Loucy (cell line): ENCODE measurements around the gene ALG5.

Source experiments
- H2AFZ ChIP-seq: fragments of 200-600 bp; sonication (generic); 2 replicates; pipeline ENCODE4 v1.6.0; 2016; ENCODE audit warnings: antibody characterized with exemption, mild to moderate bottlenecking, low read length, moderate library complexity
- H3F3A ChIP-seq: fragments of 200-600 bp; 2 replicates; pipeline ENCODE4 v1.6.0; 2016; ENCODE audit warnings: antibody characterized with exemption, low read depth, mild to moderate bottlenecking
- H3K27me3 ChIP-seq: fragments of 200-600 bp; sonication (generic); 2 replicates; pipeline ENCODE4 v1.6.1; 2014; ENCODE audit warnings: low read length, mild to moderate bottlenecking; ENCODE audit not compliant: insufficient read depth, poor library complexity, severe bottlenecking
- H3K36me3 ChIP-seq: fragments of 200-600 bp; sonication (generic); 2 replicates; pipeline ENCODE4 v1.6.1; 2016; ENCODE audit warnings: low read length; ENCODE audit not compliant: insufficient read depth
- H3K4me1 ChIP-seq: fragments of 200-600 bp; sonication (generic); 2 replicates; pipeline ENCODE4 v1.5.1; 2014; ENCODE audit warnings: low read length, mild to moderate bottlenecking; ENCODE audit not compliant: insufficient read depth, poor library complexity, severe bottlenecking
- H3K4me2 ChIP-seq: fragments of 200-600 bp; sonication (generic); 2 replicates; pipeline ENCODE4 v1.6.0; 2014; ENCODE audit warnings: antibody characterized with exemption, low read length, low read depth, mild to moderate bottlenecking; ENCODE audit not compliant: poor library complexity, severe bottlenecking
- H3K4me3 ChIP-seq: fragments of 200-600 bp; sonication (generic); 2 replicates; pipeline ENCODE4 v1.5.1; 2014; ENCODE audit warnings: low read length, mild to moderate bottlenecking, mixed read lengths; ENCODE audit not compliant: poor library complexity, severe bottlenecking
- H3K79me2 ChIP-seq: fragments of 200-600 bp; sonication (generic); 2 replicates; pipeline ENCODE4 v1.6.1; 2014; ENCODE audit warnings: low read length; ENCODE audit not compliant: insufficient read depth
- H3K9ac ChIP-seq: fragments of 200-600 bp; sonication (generic); 2 replicates; pipeline ENCODE4 v1.6.0; 2014; ENCODE audit warnings: mild to moderate bottlenecking, low read depth, low read length, moderate library complexity; ENCODE audit not compliant: poor library complexity, severe bottlenecking
- H3K9me2 ChIP-seq: fragments of 200-600 bp; sonication (generic); replicated peaks from 2 replicates; pipeline ENCODE4 v1.6.1; 2016; ENCODE audit warnings: low read depth, low read length, mixed read lengths
- H3K9me3 ChIP-seq: fragments of 200-600 bp; sonication (generic); 2 replicates; pipeline ENCODE4 v1.6.1; 2014; ENCODE audit warnings: mild to moderate bottlenecking, antibody characterized with exemption, low read length, low read depth; ENCODE audit not compliant: insufficient read depth
- H4K20me1 ChIP-seq: fragments of 200-600 bp; sonication (generic); 2 replicates; pipeline ENCODE4 v1.6.0; 2014; ENCODE audit warnings: antibody characterized with exemption, low read length, mild to moderate bottlenecking; ENCODE audit not compliant: insufficient read depth, poor library complexity, severe bottlenecking
- EZH2phosphoT487 ChIP-seq: fragments of 200-600 bp; IDR thresholded peaks from 2 replicates; pipeline ENCODE4 v1.6.1; 2018; ENCODE audit warnings: antibody characterized with exemption, mild to moderate bottlenecking, moderate library complexity, borderline replicate concordance
- TF ChIP-seq, protein P1 (sequence below): fragments of 200-600 bp; sonication (generic); conservative IDR thresholded peaks from 2 replicates; pipeline ENCODE4 v1.5.1; 2014; ENCODE audit warnings: mild to moderate bottlenecking, antibody characterized with exemption, low read length

Gene ALG5

DNA sequence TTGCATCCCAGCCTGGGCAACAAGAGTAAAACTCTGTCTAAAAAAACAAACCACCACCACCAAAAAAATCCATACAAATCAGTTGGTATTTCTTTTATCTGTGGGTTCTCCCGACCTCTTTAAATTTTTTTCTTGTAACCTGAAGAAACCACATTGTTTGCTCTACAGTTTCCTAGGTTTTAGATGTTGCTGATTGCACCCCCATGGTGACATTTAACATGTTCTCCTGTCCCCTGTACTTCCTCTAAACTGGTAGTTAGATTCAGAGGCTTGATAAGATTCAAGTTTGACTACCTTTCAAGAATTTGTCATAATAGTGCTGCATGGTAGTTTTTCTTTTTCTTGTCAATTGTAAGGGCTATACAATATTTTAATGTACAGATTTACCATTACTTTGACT lies 24.0 kb downstream of the ALG5 start:
- Histone ChIP-seq H4K20me1 (no peaks in the 10 kb centered on the region), H3K9ac (no peak overlapping the region), H3F3A (no peaks in the 10 kb centered on the region), H3K9me2 (no peaks in the 10 kb centered on the region), H3K79me2 (no peaks in the 10 kb centered on the region), H2AFZ (no peak overlapping the region), H3K9me3 (peaks cover 2% of the 10 kb centered on the region; the same call in 1 of the 2 replicates), H3K36me3 (peaks cover 61% of the 10 kb centered on the region), H3K4me1 (no peaks in the 10 kb centered on the region), H3K4me2 (no peak overlapping the region), H3K4me3 (no peak overlapping the region), H3K27me3 (no peaks in the 10 kb centered on the region)
- no peak for TF ChIP-seq EZH2phosphoT487
- TF ChIP-seq, protein P1, sequence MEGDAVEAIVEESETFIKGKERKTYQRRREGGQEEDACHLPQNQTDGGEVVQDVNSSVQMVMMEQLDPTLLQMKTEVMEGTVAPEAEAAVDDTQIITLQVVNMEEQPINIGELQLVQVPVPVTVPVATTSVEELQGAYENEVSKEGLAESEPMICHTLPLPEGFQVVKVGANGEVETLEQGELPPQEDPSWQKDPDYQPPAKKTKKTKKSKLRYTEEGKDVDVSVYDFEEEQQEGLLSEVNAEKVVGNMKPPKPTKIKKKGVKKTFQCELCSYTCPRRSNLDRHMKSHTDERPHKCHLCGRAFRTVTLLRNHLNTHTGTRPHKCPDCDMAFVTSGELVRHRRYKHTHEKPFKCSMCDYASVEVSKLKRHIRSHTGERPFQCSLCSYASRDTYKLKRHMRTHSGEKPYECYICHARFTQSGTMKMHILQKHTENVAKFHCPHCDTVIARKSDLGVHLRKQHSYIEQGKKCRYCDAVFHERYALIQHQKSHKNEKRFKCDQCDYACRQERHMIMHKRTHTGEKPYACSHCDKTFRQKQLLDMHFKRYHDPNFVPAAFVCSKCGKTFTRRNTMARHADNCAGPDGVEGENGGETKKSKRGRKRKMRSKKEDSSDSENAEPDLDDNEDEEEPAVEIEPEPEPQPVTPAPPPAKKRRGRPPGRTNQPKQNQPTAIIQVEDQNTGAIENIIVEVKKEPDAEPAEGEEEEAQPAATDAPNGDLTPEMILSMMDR = no peak

DNA sequence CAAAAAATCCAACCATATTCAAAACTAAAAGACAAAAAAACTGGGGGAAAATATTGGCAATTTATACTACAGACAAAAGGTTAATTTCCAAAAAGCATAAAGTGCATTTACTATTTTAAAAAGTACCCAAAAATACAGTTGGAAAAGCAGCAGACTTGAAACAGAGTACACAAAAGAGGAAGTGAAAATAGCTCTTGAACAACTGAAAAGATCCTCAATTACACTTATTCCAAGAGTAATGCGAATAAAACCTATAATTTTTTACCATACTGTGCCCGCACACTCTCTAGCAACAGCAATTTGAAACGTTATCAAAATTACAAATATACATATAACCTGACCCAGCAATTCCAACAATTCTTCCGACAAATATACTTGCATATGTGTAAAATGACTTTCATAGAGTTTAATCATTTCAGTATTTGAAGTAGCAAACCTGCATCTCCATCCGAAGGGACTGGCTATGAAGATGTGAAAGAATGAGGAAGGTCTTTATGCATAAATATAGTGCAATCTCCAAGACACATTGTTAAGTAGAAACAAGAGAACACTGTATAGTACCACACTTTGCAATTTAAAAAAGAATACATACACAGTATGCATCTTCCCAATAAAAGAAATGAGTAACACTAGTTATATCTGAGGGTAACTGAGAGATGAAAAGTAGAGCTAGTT lies 25.4 kb downstream of the ALG5 start:
- Histone ChIP-seq H4K20me1 (no peaks in the 10 kb centered on the region), H3F3A (no peaks in the 10 kb centered on the region), H3K4me3 (no peak overlapping the region), H3K36me3 (peaks cover 58% of the 10 kb centered on the region), H3K9me2 (no peaks in the 10 kb centered on the region), H3K4me2 (no peak overlapping the region), H3K79me2 (no peaks in the 10 kb centered on the region), H3K4me1 (no peaks in the 10 kb centered on the region), H3K9ac (no peak overlapping the region), H2AFZ (no peak overlapping the region), H3K27me3 (no peaks in the 10 kb centered on the region), H3K9me3 (peaks cover 2% of the 10 kb centered on the region; the same call in 1 of the 2 replicates)
- TF ChIP-seq, protein P1 = no peak

DNA sequence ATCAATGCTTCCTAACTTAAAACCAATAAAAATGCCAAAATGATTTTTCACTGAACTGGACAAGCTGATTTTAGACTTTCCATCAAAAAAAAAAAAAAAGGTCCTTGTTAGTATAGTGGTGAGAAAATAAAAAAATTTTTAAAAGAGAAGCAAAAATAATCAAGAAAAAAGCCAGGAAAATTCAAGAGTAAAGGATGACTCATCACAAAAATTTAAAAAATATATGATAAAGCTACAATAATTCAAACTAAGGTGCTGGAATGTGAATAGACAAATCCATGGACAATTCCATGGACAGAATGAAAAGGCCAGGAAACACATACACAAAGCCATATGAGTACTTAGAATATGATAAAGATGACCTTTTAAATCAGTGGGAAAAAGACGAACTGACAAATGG lies 26.1 kb downstream of the ALG5 start:
- Histone ChIP-seq H4K20me1 (no peaks in the 10 kb centered on the region), H3K9me2 (no peaks in the 10 kb centered on the region), H2AFZ (no peak overlapping the region), H3K9ac (no peak overlapping the region), H3K79me2 (no peaks in the 10 kb centered on the region), H3K4me3 (no peak overlapping the region), H3K36me3 (peaks cover 62% of the 10 kb centered on the region), H3K27me3 (no peaks in the 10 kb centered on the region), H3K4me2 (no peak overlapping the region), H3F3A (no peaks in the 10 kb centered on the region), H3K4me1 (peaks cover 4% of the 10 kb centered on the region), H3K9me3 (peaks cover 2% of the 10 kb centered on the region; the same call in 1 of the 2 replicates)
- no peak for TF ChIP-seq EZH2phosphoT487
- TF ChIP-seq, protein P1 = no peak
